Lower lobe of right lung (tissue), 2 donors: ENCODE data around the gene PTPRD. TPM values are rescaled to one million over a fixed set of nuclear protein-coding genes. Genes with fewer than 3 reads are reported as not detected.

Experiments used
- ATAC-seq, 2 donors: fragments of 200-7000 bp; cut with Tn5 transposase; one replicate each; pipeline ENCODE4 v1.9.1; 2020 to 2022; ENCODE audit warnings: mild to moderate bottlenecking in 2 of 2, moderate library complexity in 2 of 2
- DNase-seq: peaks from one replicate; pipeline ENCODE4 v3.0.0-alpha.2; 2020
- H3K27ac ChIP-seq: fragments of 200-600 bp; one replicate; pipeline ENCODE4 v1.8.0; 2022
- H3K27me3 ChIP-seq: fragments of 200-600 bp; one replicate; pipeline ENCODE4 v1.8.0; 2022; ENCODE audit warnings: low read depth
- H3K36me3 ChIP-seq: fragments of 200-600 bp; one replicate; pipeline ENCODE4 v1.8.0; 2022; ENCODE audit warnings: mild to moderate bottlenecking
- H3K4me1 ChIP-seq: fragments of 200-600 bp; one replicate; pipeline ENCODE4 v1.8.0; 2022
- H3K4me3 ChIP-seq: fragments of 200-600 bp; one replicate; pipeline ENCODE4 v1.8.0; 2022; ENCODE audit warnings: mild to moderate bottlenecking
- H3K9me3 ChIP-seq: fragments of 200-600 bp; one replicate; pipeline ENCODE4 v1.8.0; 2022
- CTCF ChIP-seq: fragments of 200-600 bp; IDR thresholded peaks from one replicate; pipeline ENCODE4 v1.8.0; 2022; ENCODE audit warnings: antibody characterized with exemption, mild to moderate bottlenecking
- intact Hi-C: fragments of 100-400 bp; cut with DNase I; formaldehyde crosslinking; loops from one replicate; pipeline ENCODE4 v1.11.0; 2022
- total RNA-seq: library from RNA; stranded (reverse); fragmentation: NEBNext Ultra II Directional; extraction: Animal tissue kit (Norgen Biotek cat#: 25700); gene quantifications from one replicate; pipeline ENCODE4 v1.2.1, GENCODE V29; 2021
- donor health status: DM: no; HTN: yes; CAD: no; lungs with severe emphysema.

PTPRD gene
- total RNA-seq, 1 donor from 2014 or later = 17.2 TPM

- ATAC-seq = no peak
These were observed 1736.5 kb downstream of the PTPRD start for GRCh38 chr9:8876303-8876702.

GRCh38 chr9:8874482-8874881 is 1738.3 kb downstream of the PTPRD start:
- Histone ChIP-seq H3K27me3 (no peaks in the 10 kb centered on the region), H3K36me3 (no peaks in the 10 kb centered on the region), H3K4me3 (no peak overlapping the region), H3K4me1 (no peaks in the 10 kb centered on the region), H3K9me3 (no peaks in the 10 kb centered on the region), H3K27ac (no peak overlapping the region)
- ATAC-seq (no peak), DNase-seq (no peak)
- no peak for TF ChIP-seq CTCF
- intact Hi-C loops = no loop called here

More at GRCh38 chr9:8876303-8876702, 1736.5 kb downstream of the PTPRD start:
- no peaks in the 10 kb centered on the region for H3K27me3 ChIP-seq
- no peak overlapping the region for H3K27ac ChIP-seq
- TF ChIP-seq CTCF = no peak
- no peak for DNase-seq
- intact Hi-C loops = no loop called here
- H3K4me3 ChIP-seq = no peak overlapping the region
- no peaks in the 10 kb centered on the region for H3K36me3 ChIP-seq
- H3K9me3 ChIP-seq = no peaks in the 10 kb centered on the region
- H3K4me1 ChIP-seq = no peaks in the 10 kb centered on the region

- Histone ChIP-seq H3K4me1 (no peaks in the 10 kb centered on the region), H3K36me3 (no peaks in the 10 kb centered on the region), H3K27me3 (no peaks in the 10 kb centered on the region), H3K27ac (no peak overlapping the region), H3K4me3 (no peak overlapping the region), H3K9me3 (no peaks in the 10 kb centered on the region)
- no peak for TF ChIP-seq CTCF
- DNase-seq = no peak
- intact Hi-C loops = no loop called here
- ATAC-seq = no peak
These were observed 1740.0 kb downstream of the PTPRD start for GRCh38 chr9:8872802-8873201.

GRCh38 chr9:8871796-8872445 is 1740.9 kb downstream of the PTPRD start:
- DNase-seq = no peak
- no peak for TF ChIP-seq CTCF
- Histone ChIP-seq H3K4me1 (no peaks in the 10 kb centered on the region), H3K27me3 (no peaks in the 10 kb centered on the region), H3K4me3 (no peak overlapping the region), H3K27ac (no peak overlapping the region), H3K9me3 (no peaks in the 10 kb centered on the region), H3K36me3 (no peaks in the 10 kb centered on the region)
- intact Hi-C loops = no loop called here
- ATAC-seq = no peak

GRCh38 chr9:8871396-8871795 is 1741.4 kb downstream of the PTPRD start:
- Histone ChIP-seq H3K36me3 (no peaks in the 10 kb centered on the region), H3K27ac (no peak overlapping the region), H3K4me1 (no peaks in the 10 kb centered on the region), H3K27me3 (no peaks in the 10 kb centered on the region), H3K4me3 (no peak overlapping the region), H3K9me3 (no peaks in the 10 kb centered on the region)
- DNase-seq = no peak
- intact Hi-C loops = no loop called here
- no peak for TF ChIP-seq CTCF
- no peak for ATAC-seq
